ENCODE measurements around the gene CEBPA. TPM values are rescaled to one million over a fixed set of nuclear protein-coding genes. Genes with fewer than 3 reads are reported as not detected.

CEBPA gene
- total RNA-seq, 4 donors from 2014 or later, result 27.1 to 33.5 (median 31.5) TPM

DNA sequence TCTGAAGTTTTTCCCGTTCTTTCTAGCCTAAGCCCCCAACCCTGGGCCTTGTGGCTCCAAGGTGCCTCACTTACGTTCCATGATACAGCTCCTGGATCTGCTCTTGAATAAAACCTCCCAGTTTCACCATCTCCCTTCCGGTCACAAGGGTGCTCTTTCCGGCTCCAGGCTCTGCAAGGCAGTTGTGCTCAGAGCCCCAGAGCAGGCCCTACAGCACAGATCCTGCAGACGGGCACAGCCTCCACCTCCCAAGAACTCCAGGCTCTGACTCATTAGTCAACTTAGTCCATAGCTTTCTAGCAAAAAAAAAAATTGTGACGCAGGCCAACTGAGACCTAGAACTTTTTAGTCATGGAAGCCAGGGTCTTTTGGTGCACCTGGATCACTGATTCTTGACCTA, 42.8 kb downstream of the CEBPA start:
- TF ChIP-seq, protein P1, sequence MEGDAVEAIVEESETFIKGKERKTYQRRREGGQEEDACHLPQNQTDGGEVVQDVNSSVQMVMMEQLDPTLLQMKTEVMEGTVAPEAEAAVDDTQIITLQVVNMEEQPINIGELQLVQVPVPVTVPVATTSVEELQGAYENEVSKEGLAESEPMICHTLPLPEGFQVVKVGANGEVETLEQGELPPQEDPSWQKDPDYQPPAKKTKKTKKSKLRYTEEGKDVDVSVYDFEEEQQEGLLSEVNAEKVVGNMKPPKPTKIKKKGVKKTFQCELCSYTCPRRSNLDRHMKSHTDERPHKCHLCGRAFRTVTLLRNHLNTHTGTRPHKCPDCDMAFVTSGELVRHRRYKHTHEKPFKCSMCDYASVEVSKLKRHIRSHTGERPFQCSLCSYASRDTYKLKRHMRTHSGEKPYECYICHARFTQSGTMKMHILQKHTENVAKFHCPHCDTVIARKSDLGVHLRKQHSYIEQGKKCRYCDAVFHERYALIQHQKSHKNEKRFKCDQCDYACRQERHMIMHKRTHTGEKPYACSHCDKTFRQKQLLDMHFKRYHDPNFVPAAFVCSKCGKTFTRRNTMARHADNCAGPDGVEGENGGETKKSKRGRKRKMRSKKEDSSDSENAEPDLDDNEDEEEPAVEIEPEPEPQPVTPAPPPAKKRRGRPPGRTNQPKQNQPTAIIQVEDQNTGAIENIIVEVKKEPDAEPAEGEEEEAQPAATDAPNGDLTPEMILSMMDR (IDR thresholded peaks at IDR 0.05), result no peak
- TF ChIP-seq POLR2A (IDR thresholded peaks at IDR 0.05), result no peak
- Histone ChIP-seq H3K9me3 (no peaks in the 10 kb centered on the region), H3K4me1 (no peaks in the 10 kb centered on the region), H3K27me3 (no peaks in the 10 kb centered on the region), H3K4me3 (no peak overlapping the region), H3K36me3 (no peaks in the 10 kb centered on the region), H3K27ac (peak overlapping the region in 1 of 4 donors; percentile 34)
- intact Hi-C loops (cut with DNase I), result no loop called here
- 68 to 72% methylated on average over 5 to 6 of the region's 6 CpGs for WGBS, 2 donors
- DNase-seq, result no peak

DNA sequence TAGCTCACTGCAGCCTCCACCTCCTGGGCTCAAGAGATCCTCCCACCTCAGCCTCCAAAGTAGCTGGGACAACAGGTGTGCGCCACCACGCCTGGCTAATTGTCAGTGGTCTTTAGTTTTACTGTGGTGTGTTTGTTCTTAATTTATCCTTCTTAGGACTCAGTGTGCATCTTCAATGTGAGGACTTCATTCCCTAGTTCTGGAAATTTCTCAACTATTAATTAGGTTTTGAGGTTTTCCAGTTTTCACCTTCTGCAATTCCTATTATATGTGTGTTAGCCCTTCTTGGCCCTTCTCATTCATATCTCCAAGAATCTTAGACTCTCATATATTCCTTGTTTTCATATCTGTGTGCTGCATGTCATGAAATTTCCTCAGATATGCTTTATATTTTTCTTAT, 44.5 kb downstream of the CEBPA start:
- TF ChIP-seq, protein P1 (IDR thresholded peaks at IDR 0.05), result no peak
- no peak for TF ChIP-seq POLR2A (IDR thresholded peaks at IDR 0.05)
- no peak for DNase-seq
- H3K27ac ChIP-seq, result no peak overlapping the region
- peaks cover 0 to 7% (median 0%) of the 10 kb centered on the region in 4 donors for H3K27me3 ChIP-seq
- H3K9me3 ChIP-seq, result no peaks in the 10 kb centered on the region
- H3K36me3 ChIP-seq, result no peaks in the 10 kb centered on the region
- no peak overlapping the region for H3K4me3 ChIP-seq
- H3K4me1 ChIP-seq, result no peaks in the 10 kb centered on the region
- 100% methylated on average over 2 of the region's 2 CpGs for WGBS, 2 donors
- intact Hi-C loops (cut with DNase I), result no loop called here

DNA sequence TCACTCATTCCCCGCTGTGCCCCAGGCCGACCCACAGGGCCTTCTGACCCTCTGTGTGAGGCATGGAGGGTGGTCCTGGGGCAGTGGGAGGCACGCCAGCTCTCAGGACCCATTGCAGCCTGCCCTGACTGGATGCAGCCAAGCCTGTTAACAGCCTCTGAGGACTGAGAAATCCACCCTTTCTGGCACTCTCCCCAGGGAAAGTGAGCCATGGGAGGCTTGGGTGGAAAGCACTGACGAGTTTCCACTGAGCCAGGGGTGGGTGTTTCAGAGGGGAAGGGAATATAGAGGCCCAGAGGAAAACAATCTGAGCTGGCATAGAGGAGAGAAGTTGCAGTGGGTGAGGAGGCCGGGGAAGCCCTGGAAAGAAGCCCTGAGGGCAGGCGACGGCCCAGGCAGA, 46.1 kb downstream of the CEBPA start:
- no peak overlapping the region for H3K4me3 ChIP-seq
- no peak overlapping the region for H3K27ac ChIP-seq
- no peak for DNase-seq
- TF ChIP-seq, protein P1 (IDR thresholded peaks at IDR 0.05), result no peak
- no peak for TF ChIP-seq POLR2A (IDR thresholded peaks at IDR 0.05)
- peaks cover 0 to under 1% (median 0%) of the 10 kb centered on the region in 3 donors for H3K4me1 ChIP-seq
- H3K36me3 ChIP-seq, result no peaks in the 10 kb centered on the region
- H3K27me3 ChIP-seq, result peaks cover 0 to 18% (median 0%) of the 10 kb centered on the region in 4 donors
- WGBS, 2 donors, result 58 to 100% methylated on average over 1 to 4 of the region's 7 CpGs
- no peaks in the 10 kb centered on the region for H3K9me3 ChIP-seq
- intact Hi-C loops (cut with DNase I), result no loop called here

DNA sequence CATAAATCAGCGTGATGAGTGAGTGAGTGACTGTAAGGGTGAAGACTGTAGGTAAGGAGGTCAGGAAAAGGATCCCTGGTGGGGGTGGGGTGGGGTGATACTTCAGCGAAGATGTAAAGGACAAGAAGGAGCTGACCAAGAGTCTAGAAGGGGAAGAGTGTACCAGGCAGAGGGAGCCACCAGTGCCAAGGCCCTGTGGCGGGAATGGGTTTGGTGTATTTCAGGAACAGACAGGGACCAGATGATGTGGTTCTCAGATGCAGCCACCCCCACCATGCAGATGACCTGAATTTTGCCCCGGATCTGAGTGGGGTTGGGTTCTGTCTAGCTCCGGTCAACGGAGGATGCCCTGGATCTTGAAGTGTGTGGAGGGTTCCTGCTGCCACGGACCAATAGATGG, 46.6 kb downstream of the CEBPA start:
- no peaks in the 10 kb centered on the region for H3K9me3 ChIP-seq
- WGBS, 2 donors, result 86 to 92% methylated on average over 5 to 6 of the region's 7 CpGs
- intact Hi-C loops (cut with DNase I), result no loop called here

DNA sequence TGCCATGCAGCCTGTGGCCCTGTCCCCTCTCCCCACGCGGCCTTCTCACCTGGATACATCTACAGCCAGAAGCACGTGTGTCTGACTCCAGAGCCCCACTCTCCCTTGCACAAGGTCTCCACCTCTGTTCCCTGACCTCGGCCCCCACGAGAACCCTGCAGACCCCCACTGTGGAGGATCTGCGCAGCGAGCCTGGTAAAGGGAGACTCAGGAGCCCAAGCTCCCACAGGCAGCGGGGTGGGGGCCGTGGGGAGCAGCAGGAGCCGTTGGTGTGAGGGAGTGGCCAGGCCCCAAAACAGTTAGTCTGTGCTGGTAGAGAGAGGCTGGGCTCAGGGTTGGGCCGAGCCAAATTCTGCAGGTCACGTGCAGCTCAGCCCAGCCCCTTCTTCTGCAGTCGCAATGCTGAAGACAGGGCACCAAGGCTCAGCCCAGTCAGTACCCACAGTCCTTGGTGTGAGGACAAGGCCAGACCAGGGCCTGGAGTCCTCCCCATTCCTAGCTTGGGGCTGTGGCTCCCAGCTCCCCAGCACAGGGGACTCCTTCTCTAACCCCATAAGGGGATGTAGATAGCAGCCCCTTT, 48.0 kb downstream of the CEBPA start:
- 70 to 87% methylated on average over 3 to 6 of the region's 13 CpGs for WGBS, 2 donors
- Histone ChIP-seq H3K9me3 (no peaks in the 10 kb centered on the region), H3K4me3 (no peak overlapping the region), H3K27me3 (peaks cover 0 to 18% (median 0%) of the 10 kb centered on the region in 4 donors), H3K36me3 (no peaks in the 10 kb centered on the region), H3K4me1 (peaks cover 0 to 6% (median 0%) of the 10 kb centered on the region in 3 donors), H3K27ac (no peak overlapping the region)
- no peak for DNase-seq
- TF ChIP-seq, protein P1 (IDR thresholded peaks at IDR 0.05), result no peak
- TF ChIP-seq POLR2A (IDR thresholded peaks at IDR 0.05), result no peak
- intact Hi-C loops (cut with DNase I), result no loop called here

More for the DNA sequence above, 46.6 kb downstream of the CEBPA start:
- DNase-seq, result no peak
- Histone ChIP-seq H3K27ac (no peak overlapping the region), H3K27me3 (peaks cover 0 to 18% (median 0%) of the 10 kb centered on the region in 4 donors), H3K4me1 (peaks cover 0 to 4% (median 0%) of the 10 kb centered on the region in 3 donors), H3K36me3 (no peaks in the 10 kb centered on the region), H3K4me3 (no peak overlapping the region)
- TF ChIP-seq, protein P1 (IDR thresholded peaks at IDR 0.05), result no peak
- no peak for TF ChIP-seq POLR2A (IDR thresholded peaks at IDR 0.05)

All from esophagus squamous epithelium (tissue), 5 donors.